ENCODE measurements around the gene C2orf81.

C2orf81 gene

DNA sequence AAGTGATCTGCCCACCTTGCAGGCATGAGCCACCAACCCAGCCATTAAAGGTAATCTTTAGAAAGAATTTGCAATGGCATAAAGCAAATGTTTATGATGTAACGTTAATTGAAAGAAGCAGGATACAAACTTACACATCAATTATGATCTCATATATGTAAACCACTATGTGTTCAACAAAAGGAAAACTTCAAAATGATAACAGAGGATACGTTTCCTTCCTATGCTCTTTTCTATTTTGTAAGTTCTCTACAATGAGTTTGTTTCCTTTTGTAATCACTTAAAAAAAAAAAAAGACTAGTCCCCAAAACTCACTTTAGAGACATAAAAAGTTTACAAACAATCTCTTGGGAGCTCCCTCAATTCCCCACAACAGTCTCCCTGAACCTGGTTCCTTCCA lies 1.4 kb downstream of the C2orf81 start:
- no peak for TF ChIP-seq ZNF274 (IDR thresholded peaks at IDR 0.05; ENCODE audit: low read depth, low read length)
- no peak overlapping the region for H3K4me3 ChIP-seq (ENCODE audit: low read length)

- TF ChIP-seq ZNF274 (IDR thresholded peaks at IDR 0.05; ENCODE audit: low read depth, low read length), result no peak
- H3K4me3 ChIP-seq (ENCODE audit: low read length), result no peak overlapping the region
Measured at GRCh38 chr2:74419345-74419744, 2.1 kb downstream of the C2orf81 start.

- no peak for TF ChIP-seq ZNF274 (IDR thresholded peaks at IDR 0.05; ENCODE audit: low read depth, low read length)
- H3K4me3 ChIP-seq (ENCODE audit: low read length), result no peak overlapping the region; the same call in 1 of the 2 replicates
Measured at GRCh38 chr2:74418312-74418711, 3.1 kb downstream of the C2orf81 start.

- TF ChIP-seq ZNF274 (IDR thresholded peaks at IDR 0.05; ENCODE audit: low read depth, low read length), result no peak
- H3K4me3 ChIP-seq (ENCODE audit: low read length), result no peak overlapping the region
Measured at GRCh38 chr2:74417763-74418162, 3.7 kb downstream of the C2orf81 start.

GRCh38 chr2:74417197-74417596 lies 4.2 kb downstream of the C2orf81 start:
- no peak overlapping the region for H3K4me3 ChIP-seq (ENCODE audit: low read length)
- no peak for TF ChIP-seq ZNF274 (IDR thresholded peaks at IDR 0.05; ENCODE audit: low read depth, low read length)

DNA sequence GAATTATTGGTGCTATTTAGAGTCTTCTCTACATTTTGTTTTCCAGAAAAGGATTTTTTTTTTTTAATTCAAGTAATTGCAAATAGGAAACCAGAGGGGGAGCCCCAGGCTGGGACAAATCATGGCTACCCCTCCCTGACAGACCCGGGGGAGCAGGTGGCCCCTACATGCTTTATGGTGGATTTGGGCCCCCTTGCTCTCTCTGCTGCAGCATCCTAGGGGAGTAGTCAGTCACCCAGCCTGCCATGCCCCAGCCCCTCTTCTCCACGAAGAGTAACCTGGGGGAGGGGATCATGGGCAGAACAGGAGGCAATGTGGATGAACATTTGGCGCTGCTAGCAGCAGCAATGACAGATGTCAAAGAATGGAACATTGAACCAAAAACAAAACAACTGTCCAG lies 4.6 kb downstream of the C2orf81 start:
- TF ChIP-seq ZNF274 (IDR thresholded peaks at IDR 0.05; ENCODE audit: low read depth, low read length), result no peak

DNA sequence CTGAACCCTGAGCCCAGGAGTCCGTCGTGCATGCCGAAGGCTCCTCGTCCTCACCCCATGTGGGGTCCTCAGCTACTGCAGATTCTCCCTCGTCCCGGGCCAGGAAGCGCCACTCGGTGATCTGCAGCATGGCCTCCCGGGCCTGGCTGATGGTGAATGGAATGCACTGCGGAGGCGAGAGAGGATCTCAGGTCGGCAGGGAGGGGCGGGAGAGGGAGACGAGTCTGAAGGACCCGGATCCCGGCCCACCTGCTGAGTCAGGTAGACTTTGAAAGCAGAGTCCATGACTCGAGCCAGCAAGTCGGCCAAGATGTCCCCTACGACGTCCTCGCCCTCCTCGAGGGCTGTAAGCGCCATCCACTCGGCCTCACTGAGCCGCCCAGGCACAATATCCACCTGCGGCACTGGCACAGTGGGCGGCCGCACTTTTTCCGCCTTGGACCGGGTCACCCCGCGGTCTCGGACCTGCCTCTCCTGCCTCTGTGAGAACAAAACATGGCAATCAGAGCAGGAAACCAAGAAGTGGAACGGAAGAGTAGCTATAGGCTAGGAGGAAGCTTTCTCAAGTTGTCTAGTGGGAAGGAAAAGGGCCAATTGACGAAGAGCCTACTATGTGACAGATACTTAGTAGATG lies 5.5 kb downstream of the C2orf81 start:
- no peak for TF ChIP-seq ZNF274 (IDR thresholded peaks at IDR 0.05; ENCODE audit: low read depth, low read length)
- peak overlapping the region; percentile 44; the same call in 1 of the 2 replicates for H3K4me3 ChIP-seq (ENCODE audit: low read length)

More for the DNA sequence above, 4.6 kb downstream of the C2orf81 start:
- no peak overlapping the region for H3K4me3 ChIP-seq (ENCODE audit: low read length)

GRCh38 chr2:74414881-74415761 lies 6.3 kb downstream of the C2orf81 start:
- no peak for TF ChIP-seq ZNF274 (IDR thresholded peaks at IDR 0.05; ENCODE audit: low read depth, low read length)
- H3K4me3 ChIP-seq (ENCODE audit: low read length), result peak overlapping the region; percentile 44; the same call in 1 of the 2 replicates

- H3K4me3 ChIP-seq (ENCODE audit: low read length), result no peak overlapping the region; the same call in 1 of the 2 replicates
- no peak for TF ChIP-seq ZNF274 (IDR thresholded peaks at IDR 0.05; ENCODE audit: low read depth, low read length)
Measured at GRCh38 chr2:74414441-74414840, 7.0 kb downstream of the C2orf81 start.

DNA sequence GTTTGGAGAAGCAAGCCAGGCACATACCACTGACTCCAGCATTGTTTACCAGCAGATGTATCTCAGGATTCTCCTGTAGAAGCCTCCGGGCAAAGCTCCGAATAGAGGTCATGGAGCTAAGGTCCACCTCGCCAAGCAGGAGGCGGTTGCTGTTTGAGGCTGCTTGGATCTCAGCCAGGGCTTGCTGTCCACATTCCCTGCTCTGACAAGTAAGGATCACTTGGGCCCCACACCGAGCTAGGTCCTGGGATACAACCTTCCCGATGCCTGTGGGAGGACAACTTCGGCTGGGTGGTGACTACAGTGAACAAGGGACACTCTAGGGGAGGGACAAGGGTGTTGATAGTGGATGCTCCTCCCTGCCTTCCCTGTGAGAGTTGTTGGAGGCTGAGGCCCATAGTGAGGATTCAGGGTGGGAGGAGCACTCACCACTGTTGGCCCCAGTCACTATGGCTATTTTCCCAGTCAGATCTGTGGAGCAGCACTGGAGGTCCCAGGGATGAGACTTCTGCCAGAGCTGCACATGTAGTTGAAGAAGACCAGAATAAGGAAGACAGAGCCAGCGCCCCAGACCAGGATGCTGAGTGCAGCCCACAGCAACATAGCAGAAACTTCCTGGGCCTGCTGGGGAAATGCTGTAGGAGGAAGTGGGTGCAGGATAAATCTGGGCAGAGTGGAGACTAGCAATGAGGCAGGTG lies 8.3 kb downstream of the C2orf81 start:
- TF ChIP-seq ZNF274 (IDR thresholded peaks at IDR 0.05; ENCODE audit: low read depth, low read length), result no peak
- H3K4me3 ChIP-seq (ENCODE audit: low read length), result no peak overlapping the region

GRCh38 chr2:74407682-74408081 lies 13.7 kb downstream of the C2orf81 start:
- no peak for TF ChIP-seq ZNF274 (IDR thresholded peaks at IDR 0.05; ENCODE audit: low read depth, low read length)
- H3K4me3 ChIP-seq (ENCODE audit: low read length), result no peak overlapping the region

- H3K4me3 ChIP-seq (ENCODE audit: low read length), result no peak overlapping the region
- no peak for TF ChIP-seq ZNF274 (IDR thresholded peaks at IDR 0.05; ENCODE audit: low read depth, low read length)
Measured at GRCh38 chr2:74406035-74406434, 15.4 kb downstream of the C2orf81 start.

DNA sequence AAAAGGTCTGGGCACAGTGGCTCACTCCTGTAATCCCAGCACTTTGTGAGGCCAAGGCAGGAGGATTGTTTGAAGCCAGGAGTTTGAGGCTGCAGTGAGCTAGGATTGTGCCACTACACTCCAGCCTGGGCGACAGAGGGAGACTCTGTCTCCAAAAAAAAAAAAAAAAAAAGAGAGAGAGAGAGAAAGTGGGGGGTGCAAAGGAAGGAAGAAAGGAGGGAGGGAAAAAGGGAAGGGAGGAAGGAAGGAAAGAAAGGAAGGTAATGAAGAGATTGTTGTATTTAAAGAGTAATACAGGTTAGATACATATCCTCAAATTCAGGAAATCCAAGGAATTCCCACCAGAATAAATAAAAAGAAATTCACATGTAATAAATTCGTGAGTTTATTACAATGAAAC lies 19.5 kb downstream of the C2orf81 start:
- no peak for TF ChIP-seq ZNF274 (IDR thresholded peaks at IDR 0.05; ENCODE audit: low read depth, low read length)
- no peak overlapping the region for H3K4me3 ChIP-seq (ENCODE audit: low read length)

DNA sequence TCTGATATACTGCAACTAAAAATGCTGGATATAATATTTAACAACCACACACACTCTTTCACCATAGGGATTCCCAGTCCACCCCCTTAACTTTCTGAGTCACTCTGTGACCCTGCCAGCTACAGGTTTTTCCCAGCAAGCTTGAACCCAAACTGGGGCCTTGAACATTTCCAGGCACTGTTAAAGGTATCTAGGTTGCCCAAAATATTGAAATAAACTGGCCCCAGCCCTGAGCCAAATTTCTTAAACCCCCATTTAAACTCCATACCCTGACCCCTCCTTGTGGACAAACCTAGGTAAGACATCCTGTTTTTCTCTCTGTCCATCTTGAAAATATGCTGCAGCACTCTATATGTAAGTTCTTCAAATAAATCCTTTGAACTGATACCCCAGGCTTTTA lies 21.6 kb downstream of the C2orf81 start:
- no peak for TF ChIP-seq ZNF274 (IDR thresholded peaks at IDR 0.05; ENCODE audit: low read depth, low read length)
- no peak overlapping the region for H3K4me3 ChIP-seq (ENCODE audit: low read length)
